Body of pancreas (tissue), 4 donors: ENCODE measurements around the gene SSH2.

Experiments
- POLR2A ChIP-seq, 3 donors: fragments of 450-650 bp; IDR thresholded peaks; one replicate each; pipeline ENCODE4 v1.6.1; 2016; ENCODE audit warnings: antibody characterized with exemption in 3 of 3, mild to moderate bottlenecking in 2 of 3
- TF ChIP-seq, protein P1 (sequence below), 7 experiments: fragments of 450-650 bp in 4 of 7; fragments of 200-600 bp in 3 of 7; sonication (generic) in 3 of 7; IDR thresholded peaks; one replicate each; pipeline ENCODE4 v1.5.1; 2016 to 2019; ENCODE audit warnings: antibody characterized with exemption in 7 of 7

GRCh38 chr17:29772981-29773380, 157.0 kb downstream of the SSH2 start:
- TF ChIP-seq, protein P1, sequence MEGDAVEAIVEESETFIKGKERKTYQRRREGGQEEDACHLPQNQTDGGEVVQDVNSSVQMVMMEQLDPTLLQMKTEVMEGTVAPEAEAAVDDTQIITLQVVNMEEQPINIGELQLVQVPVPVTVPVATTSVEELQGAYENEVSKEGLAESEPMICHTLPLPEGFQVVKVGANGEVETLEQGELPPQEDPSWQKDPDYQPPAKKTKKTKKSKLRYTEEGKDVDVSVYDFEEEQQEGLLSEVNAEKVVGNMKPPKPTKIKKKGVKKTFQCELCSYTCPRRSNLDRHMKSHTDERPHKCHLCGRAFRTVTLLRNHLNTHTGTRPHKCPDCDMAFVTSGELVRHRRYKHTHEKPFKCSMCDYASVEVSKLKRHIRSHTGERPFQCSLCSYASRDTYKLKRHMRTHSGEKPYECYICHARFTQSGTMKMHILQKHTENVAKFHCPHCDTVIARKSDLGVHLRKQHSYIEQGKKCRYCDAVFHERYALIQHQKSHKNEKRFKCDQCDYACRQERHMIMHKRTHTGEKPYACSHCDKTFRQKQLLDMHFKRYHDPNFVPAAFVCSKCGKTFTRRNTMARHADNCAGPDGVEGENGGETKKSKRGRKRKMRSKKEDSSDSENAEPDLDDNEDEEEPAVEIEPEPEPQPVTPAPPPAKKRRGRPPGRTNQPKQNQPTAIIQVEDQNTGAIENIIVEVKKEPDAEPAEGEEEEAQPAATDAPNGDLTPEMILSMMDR (IDR thresholded peaks at IDR 0.05), result no peak
- TF ChIP-seq POLR2A (IDR thresholded peaks at IDR 0.05), result no peak
